HCT116 (cell line): ENCODE data around the gene BEGAIN. TPM values are rescaled to one million over a fixed set of nuclear protein-coding genes. Genes with fewer than 3 reads are reported as not detected.

Source experiments
- ATAC-seq: fragments of 200-7000 bp; cut with Tn5 transposase; 2 replicates; pipeline ENCODE4 v1.9.1; 2020; ENCODE audit warnings: mild to moderate bottlenecking, moderate library complexity
- BruUV-seq: library from RNA; stranded (reverse); fragments of 400-500 nt; replicated peaks from 2 replicates; lab custom pipeline; 2021; lab: Mats Ljungman, UMichigan
- CTCF ChIA-PET: fragments of 300-600 bp; sonication (Branson Sonifier 250); formaldehyde crosslinking; loops from one replicate; lab custom pipeline; 2021; ENCODE audit warnings: antibody characterized with exemption; lab: Charles Lee
- POLR2A ChIA-PET: fragments of 300-600, 350-600 bp; sonication (Branson Sonifier 250); formaldehyde crosslinking; loops from one replicate; lab custom pipeline; 2021; ENCODE audit warnings: antibody characterized with exemption; lab: Charles Lee
- RAD21 ChIA-PET, 2 experiments: fragments of 300-600 bp; sonication (Branson Sonifier 250); formaldehyde crosslinking; loops; one replicate each; lab custom pipeline; 2023; ENCODE audit warnings: low total read pairs in 2 of 2; ENCODE audit not compliant: uncharacterized antibody in 2 of 2, unreplicated experiment in 2 of 2, low non-redundant PET in 1 of 2; lab: Charles Lee
- DNase-seq: peaks from one replicate; pipeline ENCODE4 v3.0.0-alpha.2; 2010; ENCODE audit warnings: low read depth, low spot score
- H2AFZ ChIP-seq: fragments of 200-600 bp; shearing (Covaris generic), sonication (generic); 2 replicates; pipeline ENCODE4 v1.6.1; 2017; ENCODE audit warnings: low read depth, mixed run types, mixed read lengths, antibody characterized with exemption, low read length; ENCODE audit not compliant: poor library complexity, severe bottlenecking
- H3K27ac ChIP-seq: 2 replicates; pipeline ENCODE4 v1.5.1; 2012; ENCODE audit warnings: low read depth, low read length
- H3K27me3 ChIP-seq: fragments of 200-600 bp; sonication (generic); 2 replicates; pipeline ENCODE4 v1.6.1; 2016; ENCODE audit warnings: mixed run types, low read length, mixed read lengths; ENCODE audit not compliant: insufficient read depth
- H3K36me3 ChIP-seq, 2 experiments: fragments of 200-500 bp in 1 of 2; fragments of 200-600 bp in 1 of 2; sonication (Bioruptor generic) in 1 of 2; sonication (generic) in 1 of 2; 2 replicates each; pipeline versions ENCODE4 v1.5.1 to v1.6.1; 2014 to 2016; ENCODE audit warnings: low read length in 2 of 2, inconsistent platforms in 1 of 2, mixed read lengths in 1 of 2, mixed run types in 1 of 2; ENCODE audit not compliant: insufficient read depth in 2 of 2, control insufficient read depth in 1 of 2
- H3K4me1 ChIP-seq, 2 experiments: fragments of 200-600 bp in 1 of 2; sonication (generic) in 1 of 2; 2 replicates each; pipeline versions ENCODE4 v1.5.1 to v1.6.1; 2012 to 2017; ENCODE audit warnings: low read length in 2 of 2, inconsistent platforms in 1 of 2, mild to moderate bottlenecking in 1 of 2, mixed read lengths in 1 of 2, mixed run types in 1 of 2, moderate library complexity in 1 of 2; ENCODE audit not compliant: insufficient read depth in 2 of 2, control insufficient read depth in 1 of 2
- H3K4me2 ChIP-seq: fragments of 200-600 bp; sonication (generic); 2 replicates; pipeline ENCODE4 v1.6.1; 2017; ENCODE audit warnings: mixed run types, low read length, mixed read lengths
- H3K4me3 ChIP-seq, 2 experiments: fragments of 200-600 bp in 1 of 2; sonication (generic) in 1 of 2; replicated peaks in 1 of 2; 2 replicates each; pipeline ENCODE4 v1.5.1; 2011 to 2016; ENCODE audit warnings: low read length in 2 of 2, control low read depth in 1 of 2, low read depth in 1 of 2, mild to moderate bottlenecking in 1 of 2, mixed read lengths in 1 of 2, mixed run types in 1 of 2
- H3K79me2 ChIP-seq: fragments of 200-600 bp; sonication (generic); 2 replicates; pipeline ENCODE4 v1.6.1; 2017; ENCODE audit warnings: mild to moderate bottlenecking, mixed run types, low read length, moderate library complexity, mixed read lengths; ENCODE audit not compliant: insufficient read depth
- H3K9ac ChIP-seq: fragments of 200-600 bp; sonication (generic); 2 replicates; pipeline ENCODE4 v1.6.1; 2016; ENCODE audit warnings: low read length, mixed read lengths
- H3K9me2 ChIP-seq: fragments of 200-600 bp; sonication (generic), shearing (Covaris generic); 2 replicates; pipeline ENCODE4 v1.6.1; 2017; ENCODE audit warnings: mixed run types, mild to moderate bottlenecking, moderate library complexity; ENCODE audit not compliant: insufficient read depth
- H3K9me3 ChIP-seq, 2 experiments: fragments of 200-500 bp in 1 of 2; fragments of 200-600 bp in 1 of 2; sonication (Bioruptor generic) in 1 of 2; sonication (generic) in 1 of 2; 2 replicates each; pipeline ENCODE4 v1.6.1; 2014 to 2017; ENCODE audit warnings: low read length in 2 of 2, mixed read lengths in 2 of 2, inconsistent platforms in 1 of 2, low read depth in 1 of 2, mild to moderate bottlenecking in 1 of 2, mixed run types in 1 of 2, moderate library complexity in 1 of 2; ENCODE audit not compliant: control insufficient read depth in 1 of 2, insufficient read depth in 1 of 2
- H4K20me1 ChIP-seq: fragments of 200-600 bp; sonication (generic), shearing (Covaris generic); 2 replicates; pipeline ENCODE4 v1.6.1; 2017; ENCODE audit warnings: mixed run types, mild to moderate bottlenecking, moderate library complexity; ENCODE audit not compliant: insufficient read depth
- CBX3 ChIP-seq: IDR thresholded peaks from 2 replicates; pipeline ENCODE4 v1.6.1; 2012; ENCODE audit warnings: low read depth
- CEBPB ChIP-seq: IDR thresholded peaks from 2 replicates; pipeline ENCODE4 v1.6.1; 2012; ENCODE audit warnings: low read depth
- EGR1 ChIP-seq: IDR thresholded peaks from 2 replicates; pipeline ENCODE4 v1.6.1; 2012; ENCODE audit warnings: low read depth
- ELF1 ChIP-seq: IDR thresholded peaks from 2 replicates; pipeline ENCODE4 v1.6.1; 2012; ENCODE audit warnings: low read depth, borderline replicate concordance
- EZH2phosphoT487 ChIP-seq: fragments of 200-600 bp; IDR thresholded peaks from 2 replicates; pipeline ENCODE4 v1.6.1; 2018; ENCODE audit warnings: antibody characterized with exemption, borderline replicate concordance
- FOSL1 ChIP-seq: IDR thresholded peaks from 2 replicates; pipeline ENCODE4 v1.6.1; 2012; ENCODE audit warnings: low read depth
- JUND ChIP-seq: IDR thresholded peaks from 2 replicates; pipeline ENCODE4 v1.6.1; 2012
- POLR2A ChIP-seq: IDR thresholded peaks from 2 replicates; pipeline ENCODE4 v1.7.0; 2011; ENCODE audit warnings: borderline replicate concordance; ENCODE audit not compliant: insufficient read depth, insufficient read length; ENCODE audit errors: extremely low read depth
- POLR2AphosphoS5 ChIP-seq: IDR thresholded peaks from 2 replicates; pipeline ENCODE4 v1.6.1; 2011; ENCODE audit warnings: mild to moderate bottlenecking, low read depth, low read length, moderate library complexity
- SP1 ChIP-seq: IDR thresholded peaks from 2 replicates; pipeline ENCODE4 v1.6.1; 2012; ENCODE audit warnings: low read depth
- SRF ChIP-seq: IDR thresholded peaks from 2 replicates; pipeline ENCODE4 v1.6.1; 2012; ENCODE audit warnings: low read depth
- ZFX ChIP-seq: fragments of 450-650 bp; IDR thresholded peaks from 2 replicates; pipeline ENCODE4 v1.6.1; 2017
- ZNF274 ChIP-seq: fragments of 200-500 bp; sonication (Bioruptor generic); IDR thresholded peaks from 2 replicates; pipeline ENCODE4 v1.6.1; 2014; ENCODE audit warnings: mild to moderate bottlenecking, low read depth, low read length, inconsistent platforms
- intact Hi-C: fragments of 100-400 bp; cut with micrococcal nuclease; formaldehyde crosslinking; loops from 2 replicates; pipeline ENCODE4 v1.10.0; 2022
- total RNA-seq: library from RNA; stranded (reverse); gene quantifications from one replicate; pipeline ENCODE4 v1.2.1, GENCODE V29; 2021; ENCODE audit not compliant: unreplicated experiment
- TF ChIP-seq, protein P1 (sequence below): IDR thresholded peaks from 2 replicates; pipeline ENCODE4 v1.6.1; 2012; ENCODE audit warnings: low read depth
- TF ChIP-seq, protein P2 (sequence below): IDR thresholded peaks from 2 replicates; pipeline ENCODE4 v1.6.1; 2012
- TF ChIP-seq, protein P3 (sequence below), 3 experiments: fragments of 200-600 bp in 1 of 3; sonication (generic) in 1 of 3; IDR thresholded peaks in 2 of 3; conservative IDR thresholded peaks in 1 of 3; 2 replicates each; pipeline ENCODE4 v1.5.1; 2012 to 2017; ENCODE audit warnings: low read depth in 2 of 3, low read length in 2 of 3, antibody characterized with exemption in 1 of 3, borderline replicate concordance in 1 of 3, control low read depth in 1 of 3, mild to moderate bottlenecking in 1 of 3, mixed read lengths in 1 of 3, mixed run types in 1 of 3, moderate library complexity in 1 of 3; ENCODE audit not compliant: insufficient read depth in 1 of 3

Gene BEGAIN
- total RNA-seq, 1 experiment from 2014 or later, result 8.5 TPM

DNA sequence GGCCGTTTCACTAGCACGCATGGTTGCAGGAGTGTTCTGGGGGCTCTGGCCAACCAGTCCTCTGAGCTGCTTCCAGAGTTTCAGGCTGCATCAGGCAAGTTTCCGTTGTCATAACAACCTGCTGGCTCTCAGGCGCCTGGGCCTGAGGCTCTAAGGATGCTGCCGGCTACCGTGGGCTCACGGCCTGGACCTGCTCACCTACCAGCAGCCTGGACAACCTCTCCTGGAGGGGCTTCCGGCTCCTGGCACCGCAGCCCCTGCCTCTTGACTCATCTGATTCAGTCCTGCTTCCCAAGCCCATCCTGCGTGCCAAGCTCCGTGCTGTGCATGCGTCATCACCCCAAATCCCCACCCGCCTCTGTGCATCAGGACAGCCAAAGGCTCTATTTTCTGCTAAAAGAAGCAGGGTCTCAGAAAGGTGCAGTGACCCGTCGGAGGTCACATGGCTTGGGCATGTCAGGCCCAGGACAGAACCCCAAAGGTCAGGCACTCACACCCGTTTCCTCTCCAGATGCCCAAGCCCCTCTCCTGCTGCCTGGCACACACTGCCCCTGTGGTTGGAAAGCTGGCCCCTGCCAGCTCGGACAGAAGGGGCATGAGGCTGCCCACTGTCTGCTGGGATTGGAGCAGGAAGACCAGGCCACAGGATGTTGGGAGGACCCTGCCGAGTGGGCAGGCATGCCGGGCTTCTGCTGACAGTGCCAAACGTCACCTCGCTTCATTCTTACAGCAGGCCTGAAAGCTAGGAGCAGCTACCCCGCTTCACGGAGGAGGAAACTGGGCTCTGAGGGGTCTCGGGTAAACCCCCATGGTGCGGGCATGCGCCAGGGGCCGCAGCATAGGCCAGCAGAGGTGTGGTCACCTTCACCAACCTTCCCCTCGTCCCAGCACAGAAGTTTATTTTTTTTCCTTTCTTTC lies 5.7 kb downstream of the BEGAIN start:
- Histone ChIP-seq H3K9me3 (no peaks in the 10 kb centered on the region), H3K79me2 (no peaks in the 10 kb centered on the region), H3K4me2 (no peak overlapping the region)
- intact Hi-C loops, result no loop called here
- CTCF ChIA-PET, result no interaction called here
- TF ChIP-seq ELF1 (no peak), CBX3 (no peak), EGR1 (no peak), ZNF274 (no peak), JUND (no peak), POLR2AphosphoS5 (no peak), EZH2phosphoT487 (no peak), FOSL1 (no peak), SP1 (no peak), CEBPB (no peak), SRF (no peak), POLR2A (no peak), ZFX (no peak)
- TF ChIP-seq, protein P1, sequence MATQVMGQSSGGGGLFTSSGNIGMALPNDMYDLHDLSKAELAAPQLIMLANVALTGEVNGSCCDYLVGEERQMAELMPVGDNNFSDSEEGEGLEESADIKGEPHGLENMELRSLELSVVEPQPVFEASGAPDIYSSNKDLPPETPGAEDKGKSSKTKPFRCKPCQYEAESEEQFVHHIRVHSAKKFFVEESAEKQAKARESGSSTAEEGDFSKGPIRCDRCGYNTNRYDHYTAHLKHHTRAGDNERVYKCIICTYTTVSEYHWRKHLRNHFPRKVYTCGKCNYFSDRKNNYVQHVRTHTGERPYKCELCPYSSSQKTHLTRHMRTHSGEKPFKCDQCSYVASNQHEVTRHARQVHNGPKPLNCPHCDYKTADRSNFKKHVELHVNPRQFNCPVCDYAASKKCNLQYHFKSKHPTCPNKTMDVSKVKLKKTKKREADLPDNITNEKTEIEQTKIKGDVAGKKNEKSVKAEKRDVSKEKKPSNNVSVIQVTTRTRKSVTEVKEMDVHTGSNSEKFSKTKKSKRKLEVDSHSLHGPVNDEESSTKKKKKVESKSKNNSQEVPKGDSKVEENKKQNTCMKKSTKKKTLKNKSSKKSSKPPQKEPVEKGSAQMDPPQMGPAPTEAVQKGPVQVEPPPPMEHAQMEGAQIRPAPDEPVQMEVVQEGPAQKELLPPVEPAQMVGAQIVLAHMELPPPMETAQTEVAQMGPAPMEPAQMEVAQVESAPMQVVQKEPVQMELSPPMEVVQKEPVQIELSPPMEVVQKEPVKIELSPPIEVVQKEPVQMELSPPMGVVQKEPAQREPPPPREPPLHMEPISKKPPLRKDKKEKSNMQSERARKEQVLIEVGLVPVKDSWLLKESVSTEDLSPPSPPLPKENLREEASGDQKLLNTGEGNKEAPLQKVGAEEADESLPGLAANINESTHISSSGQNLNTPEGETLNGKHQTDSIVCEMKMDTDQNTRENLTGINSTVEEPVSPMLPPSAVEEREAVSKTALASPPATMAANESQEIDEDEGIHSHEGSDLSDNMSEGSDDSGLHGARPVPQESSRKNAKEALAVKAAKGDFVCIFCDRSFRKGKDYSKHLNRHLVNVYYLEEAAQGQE, result no peak
- TF ChIP-seq, protein P2, sequence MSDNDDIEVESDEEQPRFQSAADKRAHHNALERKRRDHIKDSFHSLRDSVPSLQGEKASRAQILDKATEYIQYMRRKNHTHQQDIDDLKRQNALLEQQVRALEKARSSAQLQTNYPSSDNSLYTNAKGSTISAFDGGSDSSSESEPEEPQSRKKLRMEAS, result no peak
- TF ChIP-seq, protein P3, sequence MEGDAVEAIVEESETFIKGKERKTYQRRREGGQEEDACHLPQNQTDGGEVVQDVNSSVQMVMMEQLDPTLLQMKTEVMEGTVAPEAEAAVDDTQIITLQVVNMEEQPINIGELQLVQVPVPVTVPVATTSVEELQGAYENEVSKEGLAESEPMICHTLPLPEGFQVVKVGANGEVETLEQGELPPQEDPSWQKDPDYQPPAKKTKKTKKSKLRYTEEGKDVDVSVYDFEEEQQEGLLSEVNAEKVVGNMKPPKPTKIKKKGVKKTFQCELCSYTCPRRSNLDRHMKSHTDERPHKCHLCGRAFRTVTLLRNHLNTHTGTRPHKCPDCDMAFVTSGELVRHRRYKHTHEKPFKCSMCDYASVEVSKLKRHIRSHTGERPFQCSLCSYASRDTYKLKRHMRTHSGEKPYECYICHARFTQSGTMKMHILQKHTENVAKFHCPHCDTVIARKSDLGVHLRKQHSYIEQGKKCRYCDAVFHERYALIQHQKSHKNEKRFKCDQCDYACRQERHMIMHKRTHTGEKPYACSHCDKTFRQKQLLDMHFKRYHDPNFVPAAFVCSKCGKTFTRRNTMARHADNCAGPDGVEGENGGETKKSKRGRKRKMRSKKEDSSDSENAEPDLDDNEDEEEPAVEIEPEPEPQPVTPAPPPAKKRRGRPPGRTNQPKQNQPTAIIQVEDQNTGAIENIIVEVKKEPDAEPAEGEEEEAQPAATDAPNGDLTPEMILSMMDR (IDR thresholded peaks at IDR 0.05 in 2 of 3, conservative IDR thresholded peaks at IDR 0.05 in 1 of 3; ENCODE audit: borderline replicate concordance in 1 of 3, insufficient read depth in 1 of 3, low read depth in 2 of 3, low read length in 2 of 3), result no peak
- TF ChIP-seq, all 23 proteins: peak for 0
- H3K9ac ChIP-seq, result no peak overlapping the region
- BruUV-seq, result no TSS peak
- DNase-seq, result no peak
- H3K9me2 ChIP-seq, result no peaks in the 10 kb centered on the region
- H3K36me3 ChIP-seq, result no peaks in the 10 kb centered on the region
- no peak overlapping the region for H3K4me3 ChIP-seq
- no peak overlapping the region for H2AFZ ChIP-seq
- no peak for ATAC-seq
- RAD21 ChIA-PET, result no interaction called here
- H3K4me1 ChIP-seq, result peaks cover 4 to 10% of the 10 kb centered on the region in 2 experiments; a peak in 3 of 4 replicates
- no peak overlapping the region for H3K27ac ChIP-seq
- POLR2A ChIA-PET, result no interaction called here
- no peaks in the 10 kb centered on the region for H4K20me1 ChIP-seq
- no peaks in the 10 kb centered on the region for H3K27me3 ChIP-seq
